GM12878 (cell line): ENCODE data around the gene COL5A1. TPM values are rescaled to one million over a fixed set of nuclear protein-coding genes. Genes with fewer than 3 reads are reported as not detected.

Source experiments
- ATAC-seq: fragments of 200-7000 bp; cut with Tn5 transposase; 3 replicates; pipeline ENCODE4 v1.9.1; 2020; ENCODE audit warnings: mild to moderate bottlenecking, moderate library complexity
- BruUV-seq: library from RNA; stranded (reverse); fragments of 400-500 nt; replicated peaks from 2 replicates; lab custom pipeline; 2021; lab: Mats Ljungman, UMichigan
- CTCF ChIA-PET: fragments of 300-600 bp; sonication (Branson Sonifier 250); formaldehyde crosslinking; extraction: SDS; loops from one replicate; lab custom pipeline; 2021; ENCODE audit warnings: inconsistent platforms; lab: Yijun Ruan, JAX
- POLR2A ChIA-PET: fragments of 350-600 bp; formaldehyde crosslinking; extraction: SDS; loops from one replicate; lab custom pipeline; 2021; ENCODE audit warnings: inconsistent platforms; lab: Charles Lee
- RAD21 ChIA-PET: fragments of 300-600 bp; sonication (Branson Sonifier 250); formaldehyde crosslinking; loops from one replicate; lab custom pipeline; 2023; ENCODE audit warnings: antibody characterized with exemption; ENCODE audit not compliant: unreplicated experiment; lab: Charles Lee
- SMC1A ChIA-PET: fragments of 300-600 bp; sonication (Branson Sonifier 250); formaldehyde crosslinking; loops from one replicate; lab custom pipeline; 2023; ENCODE audit not compliant: unreplicated experiment, uncharacterized antibody; lab: Charles Lee
- DNase-seq: peaks from one replicate; pipeline ENCODE4 v3.0.0-alpha.2; 2011; ENCODE audit warnings: low read depth, low spot score
- FAIRE-seq: peaks from 3 replicates; lab custom pipeline; 2011; peaks lifted over from hg19 to GRCh38; lab: Jason Lieb, UNC
- H2AFZ ChIP-seq: 2 replicates; pipeline ENCODE4 v1.6.0; 2011; ENCODE audit warnings: low read depth, low read length, control low read depth; ENCODE audit not compliant: control insufficient read depth
- H3K27ac ChIP-seq: 2 replicates; pipeline ENCODE4 v1.5.1; 2011; ENCODE audit warnings: control low read depth; ENCODE audit not compliant: control insufficient read depth, insufficient read depth
- H3K27me3 ChIP-seq, 2 experiments: replicated peaks in 1 of 2; 2 replicates each; pipeline versions ENCODE4 v1.6.0 to v1.6.1; 2011; ENCODE audit warnings: low read length in 1 of 2; ENCODE audit not compliant: control insufficient read depth in 2 of 2, insufficient read depth in 2 of 2
- H3K36me3 ChIP-seq, 2 experiments: 2 replicates each; pipeline ENCODE4 v1.5.1; 2011; ENCODE audit warnings: low read length in 1 of 2; ENCODE audit not compliant: control insufficient read depth in 2 of 2, insufficient read depth in 2 of 2
- H3K4me1 ChIP-seq: 2 replicates; pipeline ENCODE4 v1.6.1; 2011; ENCODE audit warnings: mild to moderate bottlenecking, low read length, moderate library complexity, mixed read lengths; ENCODE audit not compliant: control insufficient read depth, insufficient read depth
- H3K4me2 ChIP-seq: 2 replicates; pipeline ENCODE4 v1.6.0; 2011; ENCODE audit warnings: control low read depth; ENCODE audit not compliant: control insufficient read depth, insufficient read depth
- H3K4me3 ChIP-seq: fragments of 200-600 bp; sonication (generic); 2 replicates; pipeline ENCODE4 v1.5.1; 2016
- H3K79me2 ChIP-seq: 2 replicates; pipeline ENCODE4 v1.6.0; 2011; ENCODE audit warnings: low read length; ENCODE audit not compliant: control insufficient read depth, insufficient read depth
- H3K9ac ChIP-seq: 2 replicates; pipeline ENCODE4 v1.8.0; 2011; ENCODE audit warnings: low read length, control low read depth, mixed read lengths; ENCODE audit not compliant: control insufficient read depth, insufficient read depth
- H3K9me3 ChIP-seq: replicated peaks from 3 replicates; pipeline ENCODE4 v1.5.1; 2011; ENCODE audit warnings: mild to moderate bottlenecking, low read length; ENCODE audit not compliant: control insufficient read depth, insufficient read depth
- H4K20me1 ChIP-seq: 2 replicates; pipeline ENCODE4 v1.6.0; 2011; ENCODE audit not compliant: control insufficient read depth, insufficient read depth
- CHD4 ChIP-seq: fragments of 200-600 bp; sonication (generic); IDR thresholded peaks from 2 replicates; pipeline ENCODE4 v1.6.1; 2016; ENCODE audit warnings: mild to moderate bottlenecking
- E4F1 ChIP-seq: fragments of 450-650 bp; IDR thresholded peaks from 2 replicates; pipeline ENCODE4 v1.6.1; 2018; ENCODE audit warnings: borderline replicate concordance, mild to moderate bottlenecking; ENCODE audit not compliant: partially characterized antibody
- FOS ChIP-seq: IDR thresholded peaks from 3 replicates; pipeline ENCODE4 v1.6.1; 2011; ENCODE audit warnings: borderline replicate concordance; ENCODE audit not compliant: insufficient read length; ENCODE audit errors: extremely low read depth
- IRF4 ChIP-seq: IDR thresholded peaks from 2 replicates; pipeline ENCODE4 v1.6.1; 2011; ENCODE audit warnings: low read depth, low read length
- KLF5 ChIP-seq: fragments of 450-650 bp; IDR thresholded peaks from 2 replicates; pipeline ENCODE4 v1.6.1; 2014; ENCODE audit warnings: mild to moderate bottlenecking; ENCODE audit not compliant: partially characterized antibody
- MTA3 ChIP-seq: IDR thresholded peaks from 2 replicates; pipeline ENCODE4 v1.6.1; 2012; ENCODE audit warnings: low read length, inconsistent platforms, borderline replicate concordance
- POU2F2 ChIP-seq: IDR thresholded peaks from 3 replicates; pipeline ENCODE4 v1.6.1; 2011; ENCODE audit warnings: low read depth, mild to moderate bottlenecking, low read length, borderline replicate concordance
- SMAD1 ChIP-seq: fragments of 450-650 bp; IDR thresholded peaks from 2 replicates; pipeline ENCODE4 v1.6.1; 2018; ENCODE audit warnings: mild to moderate bottlenecking, low read depth; ENCODE audit not compliant: partially characterized antibody
- SMC3 ChIP-seq: IDR thresholded peaks from 2 replicates; pipeline ENCODE4 v1.6.1; 2011; ENCODE audit warnings: low read length, improper control_type of control experiment, borderline replicate concordance
- USF1 ChIP-seq: IDR thresholded peaks from 2 replicates; pipeline ENCODE4 v1.6.1; 2011; ENCODE audit warnings: borderline replicate concordance, low read depth, mild to moderate bottlenecking, moderate library complexity, mixed read lengths, low read length; ENCODE audit not compliant: insufficient read depth; ENCODE audit errors: extremely low read length
- ZBED1 ChIP-seq: IDR thresholded peaks from 2 replicates; pipeline ENCODE4 v1.6.1; 2016; ENCODE audit warnings: borderline replicate concordance
- WGBS: methylation state at CpG from one replicate; pipeline ENCODE4 v1.1.6; 2016; ENCODE audit warnings: low lambda C conversion rate; ENCODE audit not compliant: insufficient replicate concordance, insufficient coverage; ENCODE audit errors: missing lambda C conversion rate; 5-methylcytosine and 5-hydroxymethylcytosine counted together
- in situ Hi-C: fragments of 300-500 bp; cut with MboI; formaldehyde crosslinking; loops from 9 replicates; pipeline ENCODE4 v1.14.3; 2018; ENCODE audit warnings: mixed read lengths
- intact Hi-C: fragments of 100-400 bp; cut with micrococcal nuclease; formaldehyde crosslinking; loops from one replicate; pipeline ENCODE4 v1.14.2; 2022; ENCODE audit not compliant: unreplicated experiment
- polyA plus RNA-seq, 11 experiments: library from polyadenylated mRNA; depleted of rRNA in 4 of 11; unstranded in 6 of 11; stranded (reverse) in 5 of 11; fragments of >200 nt; fragmentation: Nextera tagmentation in 4 of 11; fragmentation: Illumina TruSeq in 1 of 11; extraction: Ambion mirVana in 4 of 11; extraction: Trizol in 1 of 11; gene quantifications; 1 replicate in 1 of 11; 2 replicates in 10 of 11; pipeline versions ENCODE4 v1.2.1 to v1.2.3, GENCODE V29; 2011 to 2016; ENCODE audit warnings: inconsistent platforms in 2 of 11, missing spikeins in 2 of 11, low read depth in 1 of 11
- total RNA-seq, 4 experiments: library from RNA; depleted of rRNA in 3 of 4; stranded (reverse); fragments of >200 nt in 3 of 4; fragmentation: Illumina TruSeq in 1 of 4; extraction: Trizol in 1 of 4; gene quantifications; 2 replicates each; pipeline versions ENCODE4 v1.2.1 to v1.2.3, GENCODE V29; 2013 to 2021
- TF ChIP-seq, protein P1 (sequence below): IDR thresholded peaks from 2 replicates; pipeline ENCODE4 v1.6.1; 2011; ENCODE audit warnings: borderline replicate concordance, low read depth, mild to moderate bottlenecking, moderate library complexity, low read length; ENCODE audit not compliant: insufficient read depth, poor library complexity, severe bottlenecking

COL5A1 gene
- total and polyA plus RNA-seq, 10 of the 15 experiments (the other 5 are each of a cell fraction or from before 2014, with no cell fraction given), result under 0.01 to 0.15 (median 0.13) TPM; not detected in 4

DNA sequence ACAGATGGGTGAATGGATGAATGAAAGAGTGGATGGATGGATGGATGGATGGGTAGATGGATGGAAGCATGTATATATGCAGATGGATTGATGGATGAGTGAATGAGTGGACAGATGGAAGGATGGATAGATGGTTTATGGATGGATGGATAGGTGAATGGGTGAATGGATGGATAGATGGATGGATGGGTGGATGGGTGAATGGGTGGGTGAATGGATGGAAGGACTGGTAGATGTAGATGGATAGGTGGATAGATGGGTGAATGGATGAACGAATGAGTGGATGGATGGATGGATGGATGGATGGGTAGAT, 85.1 kb downstream of the COL5A1 start:
- CTCF ChIA-PET, result interaction anchor here (0.8 kb wide), 1 partner anchor 41 kb away, joined by 3 read pairs; no protein-coding TSS in a partner anchor
- intact Hi-C loops, result no loop called here
- Histone ChIP-seq H2AFZ (no peak overlapping the region), H3K9ac (no peak overlapping the region), H3K4me3 (no peak overlapping the region), H3K9me3 (no peaks in the 10 kb centered on the region), H3K27ac (no peak overlapping the region), H3K27me3 (no peaks in the 10 kb centered on the region; a peak in 2 of 4 replicates), H3K79me2 (no peaks in the 10 kb centered on the region), H3K36me3 (no peaks in the 10 kb centered on the region), H4K20me1 (no peaks in the 10 kb centered on the region), H3K4me2 (no peak overlapping the region), H3K4me1 (no peaks in the 10 kb centered on the region)
- RAD21 ChIA-PET, result no interaction called here
- no peak for ATAC-seq
- FAIRE-seq, result no peak
- 0% methylated on average over 1 of the region's 1 CpG for WGBS
- in situ Hi-C loops, result no loop called here
- no peak for DNase-seq
- BruUV-seq, result no TSS peak
- SMC1A ChIA-PET, result no interaction called here
- TF ChIP-seq E4F1 (peak; percentile 12), ZBED1 (no peak)
- POLR2A ChIA-PET, result no interaction called here

DNA sequence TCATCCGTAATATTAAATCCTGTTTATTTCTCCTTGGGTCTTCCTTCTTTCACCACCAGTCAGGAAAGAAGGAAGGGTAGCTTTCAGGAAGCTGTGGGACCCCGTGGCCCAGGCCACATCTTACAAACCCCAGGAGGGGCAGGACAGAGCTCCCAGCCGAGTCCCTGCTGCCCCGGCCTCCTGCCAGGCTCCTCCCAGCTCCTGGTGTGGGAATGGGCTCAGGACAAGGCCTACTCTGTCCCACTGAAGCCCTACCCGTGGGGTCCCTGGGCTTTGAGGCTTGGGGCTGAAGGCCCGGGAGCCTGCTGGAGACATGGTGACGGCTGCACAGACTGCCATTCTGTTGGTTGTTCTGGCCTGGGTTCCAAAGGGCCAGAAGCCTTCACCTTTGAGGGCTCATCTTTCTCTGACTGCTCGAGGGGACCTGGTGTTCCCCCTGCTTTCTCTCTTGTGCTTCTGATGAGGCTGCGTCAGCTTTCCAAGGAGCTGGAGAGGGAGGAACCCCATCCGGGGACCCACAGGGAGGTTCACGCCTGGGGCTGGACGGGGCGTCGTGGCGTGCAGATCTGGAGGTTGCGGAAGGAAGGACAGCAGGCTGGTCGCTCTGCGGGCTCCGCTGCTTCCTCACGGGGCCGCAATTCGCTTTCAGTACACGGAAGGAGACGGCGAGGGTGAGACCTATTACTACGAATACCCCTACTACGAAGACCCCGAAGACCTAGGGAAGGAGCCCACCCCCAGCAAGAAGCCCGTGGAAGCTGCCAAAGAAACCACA, 86.6 kb downstream of the COL5A1 start:
- 46% methylated on average over 29 of the region's 29 CpGs for WGBS
- H4K20me1 ChIP-seq, result no peaks in the 10 kb centered on the region
- TF ChIP-seq KLF5 (no peak), IRF4 (no peak), USF1 (no peak), MTA3 (no peak), SMC3 (no peak), CHD4 (no peak), SMAD1 (no peak), POU2F2 (no peak), FOS (no peak)
- TF ChIP-seq, protein P1, sequence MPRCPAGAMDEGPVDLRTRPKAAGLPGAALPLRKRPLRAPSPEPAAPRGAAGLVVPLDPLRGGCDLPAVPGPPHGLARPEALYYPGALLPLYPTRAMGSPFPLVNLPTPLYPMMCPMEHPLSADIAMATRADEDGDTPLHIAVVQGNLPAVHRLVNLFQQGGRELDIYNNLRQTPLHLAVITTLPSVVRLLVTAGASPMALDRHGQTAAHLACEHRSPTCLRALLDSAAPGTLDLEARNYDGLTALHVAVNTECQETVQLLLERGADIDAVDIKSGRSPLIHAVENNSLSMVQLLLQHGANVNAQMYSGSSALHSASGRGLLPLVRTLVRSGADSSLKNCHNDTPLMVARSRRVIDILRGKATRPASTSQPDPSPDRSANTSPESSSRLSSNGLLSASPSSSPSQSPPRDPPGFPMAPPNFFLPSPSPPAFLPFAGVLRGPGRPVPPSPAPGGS, result no peak

More for the DNA sequence above, 86.6 kb downstream of the COL5A1 start:
- Histone ChIP-seq H3K4me3 (no peak overlapping the region), H3K9ac (no peak overlapping the region), H3K79me2 (no peaks in the 10 kb centered on the region), H3K27ac (no peak overlapping the region), H3K9me3 (no peaks in the 10 kb centered on the region), H2AFZ (no peak overlapping the region), H3K4me1 (no peaks in the 10 kb centered on the region), H3K4me2 (no peak overlapping the region), H3K27me3 (no peaks in the 10 kb centered on the region; a peak in 2 of 4 replicates), H3K36me3 (no peaks in the 10 kb centered on the region)
- ChIA-PET POLR2A (no interaction called here), RAD21 (no interaction called here), SMC1A (no interaction called here), CTCF (no interaction called here)
- in situ Hi-C loops, result no loop called here
- no TSS peak for BruUV-seq
- intact Hi-C loops, result no loop called here
- ATAC-seq (no peak), DNase-seq (no peak), FAIRE-seq (no peak)
